Measurements from ENCODE around the gene PLA2G2F. TPM values are rescaled to one million over a fixed set of nuclear protein-coding genes. Genes with fewer than 3 reads are reported as not detected.

PLA2G2F gene
- total RNA-seq, 6 experiments from 2014 or later: not detected

GRCh38 chr1:20183035-20183434 lies 43.9 kb downstream of the PLA2G2F start:
- ATAC-seq (peak; percentile 40 to 59 (median 52)), DNase-seq (peak; percentile 55 to 83 (median 74))
- Histone ChIP-seq H3K4me3 (no peak overlapping the region), H3K36me3 (no peaks in the 10 kb centered on the region), H3K27me3 (no peaks in the 10 kb centered on the region), H3K27ac (peak overlapping the region in 2 of 3 donors; percentile 36 to 70), H3K4me1 (peaks cover 0 to 40% (median 16%) of the 10 kb centered on the region in 4 donors), H3K9me3 (no peaks in the 10 kb centered on the region)
- TF ChIP-seq CTCF (IDR thresholded peaks at IDR 0.05) (no peak), POLR2A (IDR thresholded peaks at IDR 0.05) (no peak)
- 29% methylated on average over 4 of the region's 10 CpGs for WGBS (ENCODE audit: insufficient coverage, low coverage, low lambda C conversion rate, missing lambda C conversion rate)
- intact Hi-C loops (cut with DNase I): no loop called here

GRCh38 chr1:20183616-20184271 lies 44.6 kb downstream of the PLA2G2F start:
- WGBS (ENCODE audit: insufficient coverage, low coverage, low lambda C conversion rate, missing lambda C conversion rate): 46% methylated on average over 5 of the region's 13 CpGs
- Histone ChIP-seq H3K4me1 (peaks cover 0 to 40% (median 16%) of the 10 kb centered on the region in 4 donors), H3K36me3 (no peaks in the 10 kb centered on the region), H3K9me3 (no peaks in the 10 kb centered on the region), H3K27ac (peak overlapping the region; percentile 23 to 70 (median 36)), H3K4me3 (no peak overlapping the region), H3K27me3 (no peaks in the 10 kb centered on the region)
- intact Hi-C loops (cut with DNase I): no loop called here
- TF ChIP-seq POLR2A (IDR thresholded peaks at IDR 0.05) (no peak), CTCF (IDR thresholded peaks at IDR 0.05) (no peak)
- peak; percentile 76 to 90 (median 90) for DNase-seq
- ATAC-seq: peak; percentile 70 to 79 (median 74)

GRCh38 chr1:20184481-20184900 lies 45.4 kb downstream of the PLA2G2F start:
- 30% methylated on average over 6 of the region's 6 CpGs for WGBS (ENCODE audit: insufficient coverage, low coverage, low lambda C conversion rate, missing lambda C conversion rate)
- DNase-seq (no peak), ATAC-seq (no peak)
- Histone ChIP-seq H3K9me3 (no peaks in the 10 kb centered on the region), H3K27ac (peak overlapping the region in 1 of 3 donors; percentile 70), H3K4me3 (no peak overlapping the region), H3K27me3 (no peaks in the 10 kb centered on the region), H3K4me1 (peaks cover 0 to 40% (median 16%) of the 10 kb centered on the region in 4 donors), H3K36me3 (no peaks in the 10 kb centered on the region)
- no peak for TF ChIP-seq CTCF (IDR thresholded peaks at IDR 0.05)
- TF ChIP-seq POLR2A (IDR thresholded peaks at IDR 0.05): no peak
- intact Hi-C loops (cut with DNase I): no loop called here

- no peak for ATAC-seq
- Histone ChIP-seq H3K27ac (peak overlapping the region in 1 of 3 donors; percentile 33), H3K9me3 (no peaks in the 10 kb centered on the region), H3K36me3 (no peaks in the 10 kb centered on the region), H3K4me1 (peaks cover 0 to 40% (median 16%) of the 10 kb centered on the region in 4 donors), H3K4me3 (peak overlapping the region in 2 of 3 donors; percentile 39 to 54), H3K27me3 (no peaks in the 10 kb centered on the region)
- 46% methylated on average over 11 of the region's 17 CpGs for WGBS (ENCODE audit: insufficient coverage, low coverage, low lambda C conversion rate, missing lambda C conversion rate)
- DNase-seq: no peak
- TF ChIP-seq CTCF (IDR thresholded peaks at IDR 0.05) (no peak), POLR2A (IDR thresholded peaks at IDR 0.05) (no peak)
- intact Hi-C loops (cut with DNase I): no loop called here
Measured at GRCh38 chr1:20184997-20185833, 46.1 kb downstream of the PLA2G2F start.

All from right lobe of liver (tissue), 6 donors.